K562 (cell line): ENCODE results near the gene SUN5. TPM values are rescaled to one million over a fixed set of nuclear protein-coding genes. Genes with fewer than 3 reads are reported as not detected.

ENCODE experiments used
- ATAC-seq: fragments of 200-7000 bp; cut with Tn5 transposase; 3 replicates; pipeline ENCODE4 v1.9.1; 2020; ENCODE audit warnings: moderate library complexity
- BruUV-seq: library from RNA; stranded (reverse); fragments of 400-500 nt; replicated peaks from 2 replicates; lab custom pipeline; 2021; lab: Mats Ljungman, UMichigan
- CTCF ChIA-PET: fragments of 300-600 bp; formaldehyde crosslinking; extraction: SDS; loops from one replicate; lab custom pipeline; 2021; ENCODE audit warnings: low intra/inter-chr PET ratio; lab: Yijun Ruan, JAX
- POLR2A ChIA-PET: fragments of 300-600, 350-650 bp; sonication (Branson Sonifier 250); formaldehyde crosslinking; extraction: SDS; loops from one replicate; lab custom pipeline; 2021; ENCODE audit warnings: antibody characterized with exemption, inconsistent platforms; lab: Yijun Ruan, JAX
- DNase-seq, 4 experiments: peaks; one replicate each; pipeline versions ENCODE4 v3.0.0 to v3.0.0-alpha.2; 2011 to 2018; ENCODE audit warnings: low spot score in 3 of 4, mixed read lengths in 3 of 4; ENCODE audit errors: extremely low read depth in 1 of 4
- FAIRE-seq: peaks from 2 replicates; lab custom pipeline; 2011; peaks lifted over from hg19 to GRCh38; lab: Jason Lieb, UNC
- H2AFZ ChIP-seq: 2 replicates; pipeline ENCODE4 v1.6.0; 2011; ENCODE audit warnings: low read depth, low read length, control low read depth, inconsistent platforms
- H3K27ac ChIP-seq: fragments of 200-600 bp; 3 replicates; pipeline ENCODE4 v1.8.0; 2011; ENCODE audit warnings: low read depth, mild to moderate bottlenecking, control low read depth, inconsistent platforms, low read length, moderate library complexity, mixed read lengths; ENCODE audit errors: extremely low read depth
- H3K27me3 ChIP-seq, 2 experiments: fragments of 300-600 bp in 1 of 2; 2 replicates in 1 of 2; 3 replicates in 1 of 2; pipeline versions ENCODE4 v1.6.0 to v1.8.0; 2011; ENCODE audit warnings: inconsistent platforms in 2 of 2, low read length in 2 of 2, mild to moderate bottlenecking in 1 of 2, mixed read lengths in 1 of 2, moderate library complexity in 1 of 2; ENCODE audit not compliant: control insufficient read depth in 2 of 2, insufficient read depth in 2 of 2
- H3K36me3 ChIP-seq: fragments of 300-600 bp; 3 replicates; pipeline ENCODE4 v1.8.0; 2011; ENCODE audit warnings: mild to moderate bottlenecking, low read length, inconsistent platforms; ENCODE audit not compliant: control insufficient read depth, insufficient read depth
- H3K4me1 ChIP-seq, 2 experiments: fragments of 200-600 bp in 1 of 2; replicated peaks in 1 of 2; 2 replicates in 1 of 2; 3 replicates in 1 of 2; pipeline versions ENCODE4 v1.5.1 to v1.8.0; 2011; ENCODE audit warnings: inconsistent platforms in 2 of 2, low read length in 2 of 2, mild to moderate bottlenecking in 1 of 2, mixed read lengths in 1 of 2, moderate library complexity in 1 of 2; ENCODE audit not compliant: control insufficient read depth in 2 of 2, insufficient read depth in 2 of 2
- H3K4me2 ChIP-seq: 2 replicates; pipeline ENCODE4 v1.6.1; 2011; ENCODE audit warnings: low read length, control low read depth, inconsistent platforms, mixed read lengths; ENCODE audit not compliant: insufficient read depth
- H3K4me3 ChIP-seq: fragments of 200-600 bp; sonication (generic), shearing (Covaris generic); 2 replicates; pipeline ENCODE4 v1.5.1; 2016; ENCODE audit warnings: control low read depth, inconsistent platforms
- H3K79me2 ChIP-seq: fragments of 200-600 bp; 3 replicates; pipeline ENCODE4 v1.8.0; 2011; ENCODE audit warnings: low read length, inconsistent platforms; ENCODE audit not compliant: control insufficient read depth, insufficient read depth
- H3K9ac ChIP-seq, 2 experiments: 2 replicates each; pipeline versions ENCODE4 v1.6.0 to v1.6.1; 2011; ENCODE audit warnings: low read depth in 2 of 2, low read length in 2 of 2, control low read depth in 1 of 2, inconsistent platforms in 1 of 2, mild to moderate bottlenecking in 1 of 2, mixed read lengths in 1 of 2; ENCODE audit not compliant: insufficient read depth in 1 of 2
- H3K9me1 ChIP-seq: one replicate; pipeline ENCODE4 v1.6.0; 2011; ENCODE audit warnings: inconsistent platforms, mild to moderate bottlenecking, low read length, moderate library complexity; ENCODE audit not compliant: control insufficient read depth, insufficient read depth
- H3K9me3 ChIP-seq: replicated peaks from 2 replicates; pipeline ENCODE4 v1.5.1; 2011; ENCODE audit warnings: low read depth, low read length, inconsistent platforms; ENCODE audit not compliant: control insufficient read depth, insufficient read depth
- H4K20me1 ChIP-seq: replicated peaks from 2 replicates; pipeline ENCODE4 v1.6.1; 2011; ENCODE audit warnings: low read length, inconsistent platforms, mixed read lengths; ENCODE audit not compliant: control insufficient read depth, insufficient read depth
- ELF1 ChIP-seq: fragments of 200-800 bp; sonication (Bioruptor generic); IDR thresholded peaks from 2 replicates; pipeline ENCODE4 v1.6.1; 2016; ENCODE audit warnings: missing genetic modification characterization, missing compliant biosample characterization
- FOXJ2 ChIP-seq: fragments of 200-800 bp; sonication (Bioruptor generic); IDR thresholded peaks from 2 replicates; pipeline ENCODE4 v1.6.1; 2016; ENCODE audit warnings: missing genetic modification characterization, missing compliant biosample characterization
- HEY1 ChIP-seq: fragments of 250-450 bp; sonication (Bioruptor Pico); IDR thresholded peaks from 2 replicates; pipeline ENCODE4 v1.5.0; 2020; ENCODE audit warnings: mild to moderate bottlenecking, moderate library complexity, borderline replicate concordance
- MAZ ChIP-seq, 2 experiments: fragments of 450-650 bp in 1 of 2; sonication (generic) in 1 of 2; formaldehyde crosslinking; IDR thresholded peaks in 1 of 2; conservative IDR thresholded peaks in 1 of 2; 2 replicates each; pipeline versions ENCODE4 v1.4.0 to v1.5.0; 2020; ENCODE audit warnings: mild to moderate bottlenecking in 1 of 2, missing genetic modification reagents in 1 of 2
- MTA1 ChIP-seq: fragments of 450-650 bp; IDR thresholded peaks from 2 replicates; pipeline ENCODE4 v1.6.1; 2017; ENCODE audit warnings: borderline replicate concordance
- MTA3 ChIP-seq: fragments of 450-650 bp; formaldehyde crosslinking; IDR thresholded peaks from 2 replicates; pipeline ENCODE4 v1.6.1; 2017; ENCODE audit warnings: mild to moderate bottlenecking, borderline replicate concordance
- NR1H2 ChIP-seq: sonication (generic); formaldehyde crosslinking; IDR thresholded peaks from 2 replicates; pipeline ENCODE4 v1.4.0; 2020; ENCODE audit warnings: mild to moderate bottlenecking, missing genetic modification reagents
- SAFB2 ChIP-seq: fragments of 200-400 bp; formaldehyde crosslinking; IDR thresholded peaks from 2 replicates; pipeline ENCODE4 v1.6.1; 2018; ENCODE audit warnings: borderline replicate concordance, low read length, low read depth, moderate library complexity; ENCODE audit not compliant: severe bottlenecking
- TAL1 ChIP-seq: fragments of 450-650 bp; IDR thresholded peaks from 2 replicates; pipeline ENCODE4 v1.6.1; 2016; ENCODE audit warnings: mild to moderate bottlenecking
- TGIF2 ChIP-seq: sonication (generic); formaldehyde crosslinking; IDR thresholded peaks from 2 replicates; pipeline ENCODE4 v1.8.1; 2022; ENCODE audit warnings: mild to moderate bottlenecking, missing genetic modification reagents, moderate library complexity
- ZNF140 ChIP-seq: fragments of 250-450 bp; sonication (Bioruptor Pico); IDR thresholded peaks from 2 replicates; pipeline ENCODE4 v1.8.0; 2021; ENCODE audit warnings: moderate library complexity, mild to moderate bottlenecking, inconsistent platforms
- ZNF324 ChIP-seq: fragments of 250-450 bp; sonication (Bioruptor Pico); IDR thresholded peaks from 2 replicates; pipeline ENCODE4 v1.4.0; 2020; ENCODE audit warnings: mild to moderate bottlenecking
- ZNF589 ChIP-seq: fragments of 200-800 bp; sonication (Bioruptor generic); IDR thresholded peaks from 2 replicates; pipeline ENCODE4 v1.6.1; 2016; ENCODE audit warnings: low read depth, missing genetic modification characterization, missing compliant biosample characterization
- ZNF764 ChIP-seq: fragments of 250-450 bp; sonication (Bioruptor Pico); IDR thresholded peaks from 2 replicates; pipeline ENCODE4 v1.4.0; 2020; ENCODE audit warnings: low read depth, mild to moderate bottlenecking, moderate library complexity
- ZNF830 ChIP-seq: fragments of 250-450 bp; sonication (Bioruptor Pico); IDR thresholded peaks from 2 replicates; pipeline ENCODE4 v1.5.0; 2021; ENCODE audit warnings: mild to moderate bottlenecking
- WGBS: fragments of 100-300 bp; shearing (Covaris generic); methylation state at CpG from one replicate; pipeline ENCODE4 v1.1.6; 2016; ENCODE audit warnings: low coverage, mixed read lengths; ENCODE audit not compliant: insufficient coverage; ENCODE audit errors: missing lambda C conversion rate; 5-methylcytosine and 5-hydroxymethylcytosine counted together
- in situ Hi-C: fragments of 300-500 bp; cut with MboI; formaldehyde crosslinking; loops from 4 replicates; pipeline ENCODE4 v1.15.0; 2018; ENCODE audit warnings: inconsistent platforms, mixed read lengths
- intact Hi-C: fragments of 100-400 bp; cut with micrococcal nuclease; formaldehyde crosslinking; loops from 2 replicates; pipeline ENCODE4 v1.14.2; 2022
- polyA plus RNA-seq, 8 experiments: library from polyadenylated mRNA; depleted of rRNA in 4 of 8; stranded (reverse) in 5 of 8; unstranded in 3 of 8; fragments of >200 nt; fragmentation: Nextera tagmentation in 2 of 8; fragmentation: Illumina TruSeq in 1 of 8; extraction: Ambion mirVana in 2 of 8; extraction: Trizol in 1 of 8; gene quantifications; 2 replicates each; pipeline versions ENCODE4 v1.2.1 to v1.2.3, GENCODE V29; 2011 to 2014; ENCODE audit warnings: inconsistent platforms in 1 of 8, missing spikeins in 1 of 8
- total RNA-seq, 7 experiments: library from RNA; depleted of rRNA in 6 of 7; stranded (reverse); fragments of >200 nt in 6 of 7; fragmentation: Illumina TruSeq in 2 of 7; extraction: Trizol in 2 of 7; gene quantifications; 2 replicates each; pipeline versions ENCODE4 v1.2.1 to v1.2.3, GENCODE V29; 2011 to 2021; ENCODE audit warnings: low replicate concordance in 1 of 7
- TF ChIP-seq, protein P1 (sequence below): IDR thresholded peaks from 2 replicates; pipeline ENCODE4 v1.6.1; 2011; ENCODE audit warnings: borderline replicate concordance, low read depth, mild to moderate bottlenecking, moderate library complexity, low read length; ENCODE audit not compliant: insufficient read depth, poor library complexity, severe bottlenecking
- TF ChIP-seq, protein P2 (sequence below): sonication (generic); formaldehyde crosslinking; IDR thresholded peaks from 2 replicates; pipeline ENCODE4 v1.8.1; 2023; ENCODE audit warnings: mild to moderate bottlenecking, missing genetic modification reagents
- TF ChIP-seq, protein P3 (sequence below): fragments of 250-450 bp; sonication (Bioruptor Pico); IDR thresholded peaks from 2 replicates; pipeline ENCODE4 v1.4.0; 2020; ENCODE audit warnings: mild to moderate bottlenecking, moderate library complexity

The SUN5 gene
- total and polyA plus RNA-seq, 9 of the 15 experiments (the other 6 are each of a cell fraction or from before 2014, with no cell fraction given), result not detected

DNA sequence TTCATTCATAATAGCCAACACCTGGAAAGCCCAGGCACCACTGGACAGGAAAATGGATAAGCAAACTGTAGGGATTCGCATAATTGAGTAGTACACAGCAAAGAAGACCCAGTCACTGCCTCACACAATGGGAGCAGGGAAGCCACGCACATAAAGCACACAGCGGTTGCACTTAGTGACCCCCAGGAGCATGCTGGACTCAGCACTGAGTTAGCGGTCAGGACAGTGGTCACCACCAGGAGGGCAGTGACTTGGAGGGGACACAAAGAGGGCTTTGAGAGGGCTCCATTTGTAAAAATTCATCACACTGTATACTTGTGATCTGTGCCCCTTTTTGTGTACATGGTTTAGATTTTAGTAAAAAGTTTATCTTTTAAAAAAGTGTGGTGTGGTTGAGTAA lies 47.1 kb upstream of the SUN5 start (continued):
- TF ChIP-seq NR1H2 (no peak), ZNF830 (CRISPR knock-in tag) (no peak), ZNF140 (no peak), TAL1 (no peak), ZNF764 (CRISPR knock-in tag) (no peak), ZNF589 (CRISPR knock-in tag) (no peak), MTA1 (no peak)
- TF ChIP-seq, protein P1, sequence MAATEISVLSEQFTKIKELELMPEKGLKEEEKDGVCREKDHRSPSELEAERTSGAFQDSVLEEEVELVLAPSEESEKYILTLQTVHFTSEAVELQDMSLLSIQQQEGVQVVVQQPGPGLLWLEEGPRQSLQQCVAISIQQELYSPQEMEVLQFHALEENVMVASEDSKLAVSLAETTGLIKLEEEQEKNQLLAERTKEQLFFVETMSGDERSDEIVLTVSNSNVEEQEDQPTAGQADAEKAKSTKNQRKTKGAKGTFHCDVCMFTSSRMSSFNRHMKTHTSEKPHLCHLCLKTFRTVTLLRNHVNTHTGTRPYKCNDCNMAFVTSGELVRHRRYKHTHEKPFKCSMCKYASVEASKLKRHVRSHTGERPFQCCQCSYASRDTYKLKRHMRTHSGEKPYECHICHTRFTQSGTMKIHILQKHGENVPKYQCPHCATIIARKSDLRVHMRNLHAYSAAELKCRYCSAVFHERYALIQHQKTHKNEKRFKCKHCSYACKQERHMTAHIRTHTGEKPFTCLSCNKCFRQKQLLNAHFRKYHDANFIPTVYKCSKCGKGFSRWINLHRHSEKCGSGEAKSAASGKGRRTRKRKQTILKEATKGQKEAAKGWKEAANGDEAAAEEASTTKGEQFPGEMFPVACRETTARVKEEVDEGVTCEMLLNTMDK, result no peak

DNA sequence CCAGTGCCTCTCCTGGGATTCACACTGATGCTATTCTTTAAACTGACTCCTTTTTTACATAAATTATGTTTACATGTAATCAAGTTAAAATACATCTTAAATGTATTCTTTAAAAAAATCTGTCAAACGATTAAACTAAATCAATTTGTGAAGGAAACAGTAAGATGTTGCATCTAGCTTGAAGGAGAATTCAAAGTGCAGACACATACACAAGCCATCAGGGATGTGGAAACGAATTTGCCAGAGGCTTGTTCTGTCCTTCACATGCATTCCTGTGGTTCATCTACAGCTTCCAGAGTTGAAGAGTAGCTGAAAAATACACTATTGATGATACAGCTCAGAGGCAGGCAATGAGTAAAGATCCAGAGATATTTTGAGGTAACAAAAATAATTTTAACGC lies 42.2 kb upstream of the SUN5 start:
- 0% methylated on average over 3 of the region's 3 CpGs for WGBS
- POLR2A ChIA-PET, result interaction anchor here (1.0 kb wide), 1 partner anchor 76 kb away, joined by 3 read pairs; no protein-coding TSS in a partner anchor
- TF ChIP-seq FOXJ2 (tag) (no peak), ELF1 (tag) (no peak), SAFB2 (no peak), ZNF589 (CRISPR knock-in tag) (no peak), ZNF324 (CRISPR knock-in tag) (no peak), MTA3 (no peak), HEY1 (CRISPR knock-in tag) (no peak), TGIF2 (no peak), MAZ (CRISPR knock-in tag; conservative IDR thresholded peaks at IDR 0.05 in 1 of 2, IDR thresholded peaks at IDR 0.05 in 1 of 2) (no peak)
- TF ChIP-seq, protein P2, sequence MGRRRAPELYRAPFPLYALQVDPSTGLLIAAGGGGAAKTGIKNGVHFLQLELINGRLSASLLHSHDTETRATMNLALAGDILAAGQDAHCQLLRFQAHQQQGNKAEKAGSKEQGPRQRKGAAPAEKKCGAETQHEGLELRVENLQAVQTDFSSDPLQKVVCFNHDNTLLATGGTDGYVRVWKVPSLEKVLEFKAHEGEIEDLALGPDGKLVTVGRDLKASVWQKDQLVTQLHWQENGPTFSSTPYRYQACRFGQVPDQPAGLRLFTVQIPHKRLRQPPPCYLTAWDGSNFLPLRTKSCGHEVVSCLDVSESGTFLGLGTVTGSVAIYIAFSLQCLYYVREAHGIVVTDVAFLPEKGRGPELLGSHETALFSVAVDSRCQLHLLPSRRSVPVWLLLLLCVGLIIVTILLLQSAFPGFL, result no peak
- TF ChIP-seq, protein P3, sequence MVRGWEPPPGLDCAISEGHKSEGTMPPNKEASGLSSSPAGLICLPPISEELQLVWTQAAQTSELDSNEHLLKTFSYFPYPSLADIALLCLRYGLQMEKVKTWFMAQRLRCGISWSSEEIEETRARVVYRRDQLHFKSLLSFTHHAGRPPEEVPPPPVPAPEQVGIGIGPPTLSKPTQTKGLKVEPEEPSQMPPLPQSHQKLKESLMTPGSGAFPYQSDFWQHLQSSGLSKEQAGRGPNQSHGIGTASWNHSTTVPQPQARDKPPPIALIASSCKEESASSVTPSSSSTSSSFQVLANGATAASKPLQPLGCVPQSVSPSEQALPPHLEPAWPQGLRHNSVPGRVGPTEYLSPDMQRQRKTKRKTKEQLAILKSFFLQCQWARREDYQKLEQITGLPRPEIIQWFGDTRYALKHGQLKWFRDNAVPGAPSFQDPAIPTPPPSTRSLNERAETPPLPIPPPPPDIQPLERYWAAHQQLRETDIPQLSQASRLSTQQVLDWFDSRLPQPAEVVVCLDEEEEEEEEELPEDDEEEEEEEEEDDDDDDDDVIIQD (CRISPR knock-in tag), result no peak

More for the DNA sequence above, 42.2 kb upstream of the SUN5 start:
- Histone ChIP-seq H3K4me3 (no peak overlapping the region), H3K79me2 (no peaks in the 10 kb centered on the region), H3K36me3 (no peaks in the 10 kb centered on the region), H3K9me3 (no peaks in the 10 kb centered on the region; the same call in none of the 2 replicates), H3K4me1 (no peaks in the 10 kb centered on the region), H2AFZ (no peak overlapping the region), H3K4me2 (no peak overlapping the region), H3K9ac (no peak overlapping the region), H3K9me1 (no peaks in the 10 kb centered on the region), H4K20me1 (no peaks in the 10 kb centered on the region), H3K27ac (no peak overlapping the region), H3K27me3 (peaks cover 0 to 19% of the 10 kb centered on the region in 2 experiments; a peak in 2 of 5 replicates)
- intact Hi-C loops, result no loop called here
- in situ Hi-C loops, result no loop called here
- ATAC-seq (no peak), DNase-seq (no peak), FAIRE-seq (no peak)
- BruUV-seq, result no TSS peak
- CTCF ChIA-PET, result no interaction called here
